Tibial nerve (tissue), 4 donors: Measurements from ENCODE around the gene NEGR1.

ENCODE experiments used
- CTCF ChIP-seq, 5 experiments: fragments of 200-600 bp in 3 of 5; fragments of 450-650 bp in 2 of 5; sonication (generic) in 3 of 5; IDR thresholded peaks; one replicate each; pipeline ENCODE4 v1.5.1; 2016 to 2019; ENCODE audit warnings: antibody characterized with exemption in 5 of 5, mild to moderate bottlenecking in 3 of 5, moderate library complexity in 2 of 5
- EP300 ChIP-seq, 2 donors: sonication (generic); formaldehyde crosslinking; IDR thresholded peaks; one replicate each; pipeline ENCODE4 v1.6.1; 2017; ENCODE audit warnings: antibody characterized with exemption in 2 of 2, mild to moderate bottlenecking in 1 of 2

GRCh38 chr1:71625004-71625403 is 657.3 kb downstream of the NEGR1 start:
- no peak for TF ChIP-seq EP300 (IDR thresholded peaks at IDR 0.05)
- no peak for TF ChIP-seq CTCF (IDR thresholded peaks at IDR 0.05)
